GDM1 (cell line): Measurements from ENCODE around the gene RRBP1.
"Not testable (repeated sequence)": the region's sequence is repeated elsewhere in the genome, so short reads cannot be mapped to it uniquely, and the experiment has no call there.

Source experiments
- DNase-seq: peaks from one replicate; lab custom pipeline; 2025; lab: John Stamatoyannopoulos, UW

RRBP1 gene

GRCh38 chr20:17661121-17661744 lies 20.8 kb downstream of the RRBP1 start:
- DNase-seq = no peak

- no peak for DNase-seq
Observed at GRCh38 chr20:17660667-17661066, 21.4 kb downstream of the RRBP1 start.

GRCh38 chr20:17659801-17660200 lies 22.2 kb downstream of the RRBP1 start:
- no peak for DNase-seq

- DNase-seq = not testable (repeated sequence)
Observed at GRCh38 chr20:17659344-17659743, 22.7 kb downstream of the RRBP1 start.

GRCh38 chr20:17658648-17658993 lies 23.4 kb downstream of the RRBP1 start:
- DNase-seq = no peak

DNA sequence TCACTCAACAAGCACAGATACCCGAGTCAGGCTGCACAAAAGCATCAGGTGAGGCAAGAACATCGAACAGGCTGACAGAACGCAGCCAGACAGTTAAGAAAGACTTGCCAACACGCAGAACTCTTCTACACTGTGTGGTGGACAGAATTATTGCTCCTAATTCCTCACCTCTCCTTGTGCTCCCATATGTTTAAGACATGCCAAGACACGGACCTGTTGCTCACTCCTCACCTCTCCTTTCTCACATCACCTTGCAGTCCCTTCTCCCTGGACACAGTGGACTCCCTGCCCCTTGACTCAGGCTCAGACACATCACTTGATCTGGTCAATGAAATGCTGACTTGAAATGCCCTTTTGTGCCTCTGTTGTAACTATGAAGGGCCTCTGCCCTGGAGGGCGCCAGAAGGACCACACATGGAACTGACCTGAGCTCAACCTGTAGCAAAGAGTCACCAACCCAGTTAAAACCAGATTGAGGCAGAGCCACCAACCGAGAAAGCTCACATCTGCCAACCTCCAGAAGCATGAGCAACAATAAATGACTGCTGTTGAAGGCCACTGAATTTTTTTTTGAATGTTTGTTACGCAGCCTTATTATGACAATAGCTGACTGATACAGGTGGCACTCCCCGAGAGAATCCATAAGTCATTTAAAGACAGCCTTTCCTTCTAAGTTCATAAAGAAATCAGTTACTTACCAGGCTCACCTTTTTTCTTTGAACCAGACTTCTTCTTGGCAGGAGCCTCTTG lies 24.0 kb downstream of the RRBP1 start:
- no peak for DNase-seq

DNA sequence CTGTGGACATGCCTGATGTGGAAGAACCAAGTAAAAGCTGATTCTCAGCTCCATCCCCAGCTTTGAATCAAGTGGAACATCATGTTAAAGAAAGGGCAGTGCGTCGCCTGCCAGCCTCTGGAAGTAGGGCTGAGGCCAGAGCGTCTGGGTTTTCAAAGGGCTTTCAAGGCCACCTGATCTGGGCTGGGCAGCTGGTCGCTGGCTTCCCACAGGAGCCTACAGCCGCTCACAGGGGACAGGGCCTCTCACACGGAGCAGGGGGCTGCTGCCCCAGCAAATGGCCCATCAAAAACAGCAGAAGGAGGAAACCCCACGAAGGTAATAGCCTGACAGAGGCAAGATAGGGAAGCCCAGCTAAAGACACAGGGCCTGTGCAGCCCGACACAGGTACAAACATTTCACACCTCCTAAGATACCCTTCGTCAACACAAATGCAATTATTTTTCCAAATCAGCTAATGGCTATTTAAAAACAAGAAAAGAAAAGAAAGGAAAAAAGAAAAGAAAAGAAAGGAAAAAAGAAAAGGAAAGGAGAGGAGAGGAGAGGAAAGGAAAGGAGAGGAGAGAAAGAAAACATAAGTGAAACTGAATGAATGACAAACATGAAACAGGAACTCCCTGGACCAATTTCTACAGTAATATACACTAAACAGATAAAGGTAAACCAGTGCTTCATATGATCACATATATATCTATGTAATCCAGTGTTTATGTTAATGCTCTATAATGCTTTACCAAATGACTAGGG lies 24.8 kb downstream of the RRBP1 start:
- no peak for DNase-seq

DNA sequence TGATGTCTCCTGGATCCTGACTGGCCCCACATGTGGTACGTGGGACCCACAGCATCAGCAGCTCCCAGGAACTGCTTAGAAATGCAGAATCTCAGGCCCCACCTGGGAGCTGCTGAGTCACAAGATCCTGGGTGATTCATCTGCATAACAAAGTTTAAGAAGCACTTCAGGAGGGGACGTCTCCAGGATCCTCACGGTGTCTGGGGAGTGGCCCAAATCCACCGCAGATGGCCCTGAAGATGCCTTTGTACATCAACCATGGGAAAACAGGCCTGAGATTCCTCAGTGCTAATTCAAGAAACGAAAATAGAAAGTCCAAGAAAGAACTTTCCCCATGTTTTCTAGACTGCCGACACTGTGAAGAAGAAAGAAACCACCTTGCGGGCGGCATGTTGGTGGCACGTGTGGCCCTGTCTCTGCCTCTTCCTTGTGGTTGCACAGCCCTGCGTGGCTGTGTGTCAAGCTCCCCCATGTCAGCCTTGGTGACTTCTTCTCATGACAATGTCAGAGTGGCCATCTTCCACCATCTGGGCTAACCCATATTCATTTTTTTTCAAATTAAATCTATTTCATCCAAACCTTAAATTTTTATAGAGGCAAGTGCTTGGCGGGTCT lies 26.1 kb downstream of the RRBP1 start:
- no peak for DNase-seq

DNA sequence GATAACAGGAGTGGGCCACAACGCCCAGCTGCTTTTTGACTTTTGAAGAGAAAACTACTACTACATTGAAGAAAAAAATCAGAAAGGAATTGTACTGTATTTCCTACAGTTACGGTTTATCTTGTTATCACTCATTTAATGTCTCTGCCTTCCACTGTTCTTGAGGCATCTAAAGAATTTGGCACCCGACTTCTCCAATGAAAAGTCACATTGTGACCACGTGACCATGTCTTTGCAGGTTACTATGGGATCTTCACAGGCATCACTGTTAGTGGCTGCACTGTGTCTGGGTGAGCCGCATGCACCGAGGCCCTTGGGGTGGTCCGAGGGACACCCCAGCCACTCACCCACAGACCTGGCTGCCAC lies 26.8 kb downstream of the RRBP1 start:
- no peak for DNase-seq

DNA sequence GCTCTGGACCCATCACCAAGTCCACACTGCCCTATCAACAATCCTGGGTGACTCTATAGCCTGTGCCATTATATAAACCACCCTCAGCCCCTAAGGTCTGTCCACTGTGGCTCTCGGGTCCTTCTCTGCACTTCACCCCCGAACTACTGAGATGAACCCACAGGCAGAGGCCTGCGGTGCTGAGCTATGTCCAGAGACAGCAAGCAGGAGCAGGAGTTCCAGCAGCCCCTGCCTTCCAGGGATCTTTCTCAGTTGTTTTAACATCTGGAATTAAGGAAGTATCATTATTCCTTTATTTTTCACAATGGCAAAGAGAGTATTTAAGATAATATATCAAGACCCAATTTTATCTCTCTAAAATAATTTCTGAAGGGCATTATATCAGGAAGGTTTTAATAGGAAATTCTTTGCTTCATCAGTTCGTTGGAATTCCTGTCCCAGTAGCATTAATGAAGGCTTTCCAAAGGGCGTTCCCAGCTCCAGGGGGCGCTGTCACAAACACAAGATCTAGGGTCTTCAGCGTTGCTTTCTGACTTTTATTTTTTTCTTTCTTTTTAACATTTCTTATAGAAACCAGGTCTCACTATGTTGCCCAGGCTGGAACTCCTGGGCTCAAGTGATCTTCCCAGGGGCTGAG lies 27.3 kb downstream of the RRBP1 start:
- no peak for DNase-seq

DNA sequence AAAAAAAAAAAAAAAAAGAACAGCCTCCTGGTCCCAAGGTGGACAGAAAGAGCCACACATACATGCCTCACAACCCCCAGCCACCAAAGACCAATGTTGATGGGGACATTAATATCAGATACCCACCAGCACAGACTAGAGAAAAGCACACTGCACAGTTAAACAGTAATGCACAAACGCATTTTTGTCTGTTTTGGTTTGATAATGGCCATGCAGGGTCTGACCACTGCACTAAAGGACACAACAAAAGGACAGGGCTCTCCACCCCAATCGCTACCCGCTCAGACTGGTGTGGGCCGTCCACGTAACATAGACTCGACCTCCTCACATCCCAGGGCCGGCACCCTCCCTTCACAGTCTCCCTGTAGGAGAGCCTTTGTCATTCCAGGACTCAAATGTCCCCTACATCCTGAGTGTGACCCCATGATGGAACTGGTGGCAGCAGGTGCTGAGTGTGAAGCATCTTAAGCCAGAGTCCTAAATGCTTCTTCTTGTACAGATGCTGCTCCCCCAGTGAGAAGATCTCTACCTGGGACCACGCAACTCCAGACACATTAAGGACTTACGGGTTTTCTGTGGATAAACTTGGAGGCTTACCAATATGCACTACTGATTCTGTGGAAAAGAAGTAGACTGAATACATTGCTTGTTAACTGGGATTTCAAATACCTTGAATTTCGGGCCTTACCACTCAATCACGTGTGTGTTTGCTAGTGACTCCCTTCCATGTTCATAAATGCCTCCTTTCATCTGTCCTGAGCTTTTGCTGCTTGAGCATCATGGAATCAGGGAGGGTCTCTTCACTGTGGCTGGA lies 28.0 kb downstream of the RRBP1 start:
- DNase-seq = no peak

GRCh38 chr20:17652411-17652810 lies 29.6 kb downstream of the RRBP1 start:
- no peak for DNase-seq

GRCh38 chr20:17651760-17652388 lies 30.2 kb downstream of the RRBP1 start:
- DNase-seq = no peak

- no peak for DNase-seq
Observed at GRCh38 chr20:17651129-17651759, 30.8 kb downstream of the RRBP1 start.

DNA sequence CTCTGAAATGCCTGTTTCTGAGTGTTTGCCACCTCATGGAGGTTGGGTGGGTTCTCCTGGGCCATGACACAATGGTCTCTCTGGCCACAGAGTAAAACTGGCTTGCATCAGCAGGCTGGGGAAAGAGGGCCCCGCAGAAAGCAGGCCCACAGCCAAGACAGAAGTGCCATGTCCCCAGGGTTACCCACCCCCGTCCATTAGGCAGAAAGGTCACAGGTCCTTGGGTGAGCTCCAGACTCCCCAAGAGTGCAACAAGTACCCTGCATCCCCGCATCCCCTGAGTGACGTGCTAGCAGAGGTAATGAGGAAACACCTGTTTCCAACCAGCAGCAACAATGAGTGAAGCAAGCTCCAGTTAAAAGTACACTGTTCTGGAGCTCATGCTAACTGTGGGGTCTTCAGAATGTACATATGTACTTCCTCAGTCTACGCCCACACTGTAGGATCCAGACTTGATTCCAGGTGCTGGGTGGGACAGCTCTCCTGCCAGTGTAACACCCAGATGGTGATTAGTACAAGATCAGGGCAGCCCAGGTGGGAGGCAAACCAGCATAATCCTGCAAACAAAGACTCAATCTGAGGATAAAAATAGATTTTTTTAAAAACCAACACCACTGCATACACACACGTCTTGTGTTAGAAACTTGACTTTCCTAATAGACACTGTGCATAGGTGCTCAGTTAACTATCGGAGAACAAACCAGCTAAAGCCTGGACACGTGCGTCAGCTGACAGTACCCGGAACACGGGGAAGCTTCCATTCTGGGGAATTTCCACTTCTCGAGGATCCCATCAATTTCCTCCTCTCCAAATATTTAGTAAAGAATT lies 31.5 kb downstream of the RRBP1 start:
- DNase-seq = no peak

- no peak for DNase-seq
Observed at GRCh38 chr20:17648791-17649730, 33.0 kb downstream of the RRBP1 start.

DNA sequence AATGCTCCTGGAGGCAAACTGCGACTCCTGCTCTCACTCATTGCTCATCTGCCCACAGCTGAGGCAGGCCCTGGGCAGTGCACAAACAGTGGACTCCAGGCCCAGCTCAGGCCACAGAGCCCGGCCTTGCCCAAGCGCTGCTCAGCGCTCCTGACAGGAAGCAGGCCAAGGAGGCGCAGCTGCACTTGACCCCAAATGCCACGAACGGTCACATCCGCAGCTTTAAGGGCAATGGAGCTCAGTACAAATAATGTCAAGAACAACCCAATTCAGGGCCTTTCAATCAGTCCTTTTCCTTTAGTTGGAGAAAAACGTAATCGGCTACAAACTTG lies 33.8 kb downstream of the RRBP1 start:
- DNase-seq = no peak
